BJ (cell line): ENCODE data around the gene TOM1. TPM values are rescaled to one million over a fixed set of nuclear protein-coding genes. Genes with fewer than 3 reads are reported as not detected.

Experiments used
- CTCF ChIA-PET: fragments of 350-600 bp; formaldehyde crosslinking; extraction: SDS; loops from one replicate; lab custom pipeline; 2021; ENCODE audit warnings: antibody characterized with exemption, inconsistent platforms; lab: Yijun Ruan, JAX
- POLR2A ChIA-PET: fragments of 300-600 bp; sonication (Branson Sonifier 250); formaldehyde crosslinking; extraction: SDS; loops from one replicate; lab custom pipeline; 2021; ENCODE audit warnings: antibody characterized with exemption; lab: Charles Lee
- DNase-seq: peaks from one replicate; pipeline ENCODE4 v3.0.0-alpha.2; 2011; ENCODE audit warnings: low read depth
- H3K27me3 ChIP-seq: 2 replicates; pipeline ENCODE4 v1.6.0; 2011; ENCODE audit warnings: low read length; ENCODE audit not compliant: control insufficient read depth, insufficient read depth
- H3K36me3 ChIP-seq: 2 replicates; pipeline ENCODE4 v1.5.1; 2011; ENCODE audit warnings: low read length; ENCODE audit not compliant: control insufficient read depth, insufficient read depth
- H3K4me3 ChIP-seq: 2 replicates; pipeline ENCODE4 v1.5.1; 2011; ENCODE audit warnings: low read depth, mild to moderate bottlenecking, control low read depth, low read length
- polyA plus RNA-seq: library from polyadenylated mRNA; depleted of rRNA; stranded (reverse); fragments of >200 nt; gene quantifications from 2 replicates; pipeline ENCODE4 v1.2.3, GENCODE V29; 2011
- TF ChIP-seq, protein P1 (sequence below): IDR thresholded peaks from 2 replicates; pipeline ENCODE4 v1.5.1; 2011; ENCODE audit warnings: low read depth, mild to moderate bottlenecking, control low read depth, inconsistent platforms, low read length, moderate library complexity; ENCODE audit not compliant: insufficient read depth

The TOM1 gene
- polyA plus RNA-seq, 1 experiment, result 124 TPM

DNA sequence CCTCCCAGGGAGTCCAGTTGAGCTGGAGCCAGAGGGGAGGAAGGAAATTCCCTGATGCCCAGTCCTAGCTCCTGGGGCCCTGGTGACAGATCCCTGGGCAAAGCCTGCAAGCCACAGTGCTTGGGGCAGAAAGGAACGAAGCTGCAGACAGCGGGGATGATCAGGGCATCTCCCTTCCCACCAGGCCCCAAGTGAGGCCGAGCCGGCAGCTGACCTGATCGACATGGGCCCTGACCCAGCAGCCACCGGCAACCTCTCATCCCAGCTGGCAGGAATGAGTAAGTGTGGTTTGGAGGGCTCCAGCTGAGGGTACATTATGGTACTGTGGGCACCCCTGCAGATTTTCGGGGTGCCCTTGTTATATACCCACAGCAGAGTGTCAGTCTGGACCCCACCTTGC is 33.5 kb downstream of the TOM1 start:
- Histone ChIP-seq H3K27me3 (no peaks in the 10 kb centered on the region), H3K4me3 (no peak overlapping the region), H3K36me3 (peaks cover 34% of the 10 kb centered on the region)
- CTCF ChIA-PET, result no interaction called here
- no peak for DNase-seq
- TF ChIP-seq, protein P1, sequence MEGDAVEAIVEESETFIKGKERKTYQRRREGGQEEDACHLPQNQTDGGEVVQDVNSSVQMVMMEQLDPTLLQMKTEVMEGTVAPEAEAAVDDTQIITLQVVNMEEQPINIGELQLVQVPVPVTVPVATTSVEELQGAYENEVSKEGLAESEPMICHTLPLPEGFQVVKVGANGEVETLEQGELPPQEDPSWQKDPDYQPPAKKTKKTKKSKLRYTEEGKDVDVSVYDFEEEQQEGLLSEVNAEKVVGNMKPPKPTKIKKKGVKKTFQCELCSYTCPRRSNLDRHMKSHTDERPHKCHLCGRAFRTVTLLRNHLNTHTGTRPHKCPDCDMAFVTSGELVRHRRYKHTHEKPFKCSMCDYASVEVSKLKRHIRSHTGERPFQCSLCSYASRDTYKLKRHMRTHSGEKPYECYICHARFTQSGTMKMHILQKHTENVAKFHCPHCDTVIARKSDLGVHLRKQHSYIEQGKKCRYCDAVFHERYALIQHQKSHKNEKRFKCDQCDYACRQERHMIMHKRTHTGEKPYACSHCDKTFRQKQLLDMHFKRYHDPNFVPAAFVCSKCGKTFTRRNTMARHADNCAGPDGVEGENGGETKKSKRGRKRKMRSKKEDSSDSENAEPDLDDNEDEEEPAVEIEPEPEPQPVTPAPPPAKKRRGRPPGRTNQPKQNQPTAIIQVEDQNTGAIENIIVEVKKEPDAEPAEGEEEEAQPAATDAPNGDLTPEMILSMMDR, result no peak
- POLR2A ChIA-PET, result no interaction called here

DNA sequence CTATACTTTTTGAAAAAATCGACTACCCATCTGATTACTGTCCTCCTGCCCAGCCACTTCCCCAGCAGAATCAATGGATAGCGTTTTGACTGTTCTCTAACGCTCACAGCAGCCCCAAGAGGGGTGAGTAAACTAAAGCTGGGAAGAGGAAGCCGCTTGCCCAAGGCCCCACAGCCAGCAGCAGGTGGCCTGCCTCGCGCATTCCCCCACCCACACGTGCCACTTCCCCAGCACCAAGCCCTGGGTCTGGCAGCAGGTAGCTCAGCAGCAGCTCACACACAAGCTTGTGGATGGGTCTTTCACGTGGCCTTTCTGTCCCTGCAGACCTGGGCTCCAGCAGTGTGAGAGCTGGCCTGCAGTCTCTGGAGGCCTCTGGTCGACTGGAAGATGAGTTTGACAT is 34.3 kb downstream of the TOM1 start:
- Histone ChIP-seq H3K4me3 (no peak overlapping the region), H3K36me3 (peaks cover 36% of the 10 kb centered on the region), H3K27me3 (no peaks in the 10 kb centered on the region)
- ChIA-PET CTCF (interaction anchor here (1.4 kb wide), 1 partner anchor 9 kb away, joined by 3 read pairs; no protein-coding TSS in a partner anchor), POLR2A (no interaction called here)
- no peak for DNase-seq
- TF ChIP-seq, protein P1, result no peak

DNA sequence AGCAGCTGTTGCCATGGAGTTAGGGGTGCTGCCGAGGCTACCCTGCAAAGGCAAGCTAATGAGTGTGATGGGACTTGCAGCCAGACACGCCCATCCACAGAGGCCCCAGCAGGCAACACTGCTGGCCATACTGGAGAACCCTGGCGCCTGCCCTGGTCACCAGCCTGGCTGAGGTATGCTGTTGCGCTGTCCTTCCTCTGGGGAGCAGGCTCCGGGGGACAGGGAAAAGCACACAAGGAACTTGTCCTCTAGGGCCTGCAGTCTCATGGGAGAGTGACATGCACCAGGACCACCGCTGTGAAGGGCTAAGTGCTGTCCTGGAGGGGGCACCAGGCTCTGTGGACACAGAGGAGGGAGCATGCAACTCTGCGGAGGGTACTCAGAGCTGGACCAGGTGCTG is 35.8 kb downstream of the TOM1 start:
- Histone ChIP-seq H3K27me3 (no peaks in the 10 kb centered on the region), H3K4me3 (no peak overlapping the region), H3K36me3 (peaks cover 36% of the 10 kb centered on the region)
- TF ChIP-seq, protein P1, result no peak
- no peak for DNase-seq
- ChIA-PET POLR2A (no interaction called here), CTCF (interaction anchor here (1.4 to 1.6 kb wide), 2 partner anchors 8 to 11 kb away, joined by 3 to 4 read pairs; no protein-coding TSS in a partner anchor)

DNA sequence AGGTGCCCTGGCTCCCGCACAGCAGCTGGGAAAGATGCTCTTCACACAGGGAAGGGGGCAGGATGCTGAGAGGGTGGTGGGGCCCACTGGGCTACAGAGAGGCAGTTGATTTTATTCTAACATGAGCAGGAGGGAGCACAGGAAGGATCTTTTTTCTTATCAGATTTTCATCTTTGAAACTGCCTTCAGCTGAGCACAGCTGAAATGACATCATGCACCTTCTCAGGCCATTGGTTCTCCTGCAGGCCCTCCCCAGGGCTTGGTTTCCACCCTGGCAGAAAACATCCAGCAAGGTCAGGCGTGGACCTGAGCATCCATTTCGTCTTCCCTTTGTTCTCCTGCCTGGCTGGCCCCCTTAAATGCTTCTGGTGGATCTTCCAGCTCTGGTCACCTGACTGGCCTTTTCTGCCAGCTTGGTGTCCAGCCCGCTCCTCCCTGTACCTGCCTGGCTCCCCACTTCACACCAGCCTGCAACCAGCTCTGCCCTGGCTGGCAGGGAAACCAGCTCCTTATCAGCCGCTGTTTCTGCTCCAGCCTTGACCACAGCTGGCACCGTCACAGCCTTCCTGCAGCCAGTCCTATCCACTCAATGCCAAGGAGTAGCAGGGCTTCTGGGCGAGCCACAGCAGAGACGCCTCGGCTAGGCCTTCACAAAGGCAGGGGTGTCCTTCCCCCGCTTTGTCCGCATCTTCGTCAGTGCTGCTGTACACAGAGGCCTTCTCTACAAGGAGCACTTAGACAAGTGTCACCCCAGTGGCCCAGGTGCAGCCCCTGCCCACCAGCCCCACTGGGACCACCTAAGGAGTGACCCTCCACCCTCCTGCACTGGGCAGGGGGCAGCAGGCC is 36.5 kb downstream of the TOM1 start:
- Histone ChIP-seq H3K27me3 (no peaks in the 10 kb centered on the region), H3K4me3 (no peak overlapping the region), H3K36me3 (peaks cover 38% of the 10 kb centered on the region)
- no peak for DNase-seq
- ChIA-PET CTCF (interaction anchor here (1.6 to 2.6 kb wide), 2 partner anchors 9 to 15 kb away, joined by 4 to 9 read pairs; no protein-coding TSS in a partner anchor), POLR2A (no interaction called here)
- TF ChIP-seq, protein P1, result no peak

DNA sequence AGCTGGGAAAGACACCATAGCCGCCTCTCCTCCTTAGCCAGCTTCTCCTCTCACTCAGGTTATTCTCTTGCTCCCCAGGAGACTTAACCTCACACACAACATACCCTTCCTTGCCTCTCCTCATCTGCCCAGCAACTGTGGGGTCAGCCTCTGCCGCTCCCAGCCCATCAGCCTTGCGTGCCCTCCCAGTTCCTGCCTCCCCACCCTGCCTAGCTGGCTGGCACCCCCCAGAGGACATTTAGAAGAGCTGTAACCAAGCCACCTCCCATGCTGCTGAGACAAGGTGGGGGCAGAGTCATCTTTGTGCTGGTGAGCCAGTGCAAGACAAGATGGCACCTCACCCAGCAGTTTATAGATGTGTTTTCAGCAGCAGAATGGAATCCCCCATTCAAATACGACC is 38.2 kb downstream of the TOM1 start:
- TF ChIP-seq, protein P1, result no peak
- no peak for DNase-seq
- H3K27me3 ChIP-seq, result no peaks in the 10 kb centered on the region
- POLR2A ChIA-PET, result no interaction called here
- peaks cover 45% of the 10 kb centered on the region for H3K36me3 ChIP-seq
- no peak overlapping the region for H3K4me3 ChIP-seq
- CTCF ChIA-PET, result interaction anchor here (2.6 kb wide), 1 partner anchor 13 kb away, joined by 9 read pairs; no protein-coding TSS in a partner anchor
